Activated CD8-positive, alpha-beta memory T cell treated with anti-CD3 and anti-CD28 coated beads for 36 hours (primary cell): ENCODE data around the gene SRGAP2. TPM values are rescaled to one million over a fixed set of nuclear protein-coding genes. Genes with fewer than 3 reads are reported as not detected.
"Not testable (repeated sequence)": the region's sequence is repeated elsewhere in the genome, so short reads cannot be mapped to it uniquely, and the experiment has no call there.

Experiments
- CTCF ChIA-PET: fragments of 350-600 bp; sonication (Branson Sonifier 250); formaldehyde crosslinking; loops from one replicate; lab custom pipeline; 2021; ENCODE audit warnings: antibody characterized with exemption; lab: Charles Lee
- POLR2A ChIA-PET: fragments of 350-600 bp; sonication (Branson Sonifier 250); formaldehyde crosslinking; loops from one replicate; lab custom pipeline; 2021; ENCODE audit warnings: antibody characterized with exemption; lab: Charles Lee
- total RNA-seq, 2 experiments: library from RNA; stranded (reverse); gene quantifications; one replicate each; pipeline ENCODE4 v1.2.3, GENCODE V29; 2021

SRGAP2 gene
- total RNA-seq, 2 experiments from 2014 or later = 47.7 to 52.5 TPM

- CTCF ChIA-PET, POLR2A ChIA-PET: not testable (repeated sequence)
These were observed 794 bp downstream of the SRGAP2 start for GRCh38 chr1:206204159-206204511.

DNA sequence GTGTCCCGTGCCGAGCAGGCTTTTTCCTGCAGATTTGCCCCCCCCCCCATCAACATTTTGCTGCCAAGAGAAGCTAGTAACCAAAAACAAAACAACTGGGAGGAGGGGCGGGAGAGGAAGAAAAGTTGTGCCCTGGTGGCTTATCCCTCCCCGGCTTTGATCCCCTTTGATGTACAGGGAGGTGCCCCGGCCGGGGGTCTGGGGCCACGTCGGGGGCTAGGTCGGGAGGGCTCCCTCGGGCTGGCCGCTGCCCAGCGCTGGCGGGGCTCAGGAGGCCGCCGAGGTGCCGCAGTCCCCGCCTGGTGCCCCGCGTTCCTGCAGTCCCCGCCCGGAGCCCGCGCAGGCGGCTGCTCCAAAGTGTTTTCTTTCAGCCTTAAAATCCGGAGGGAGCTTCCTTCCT lies 1.5 kb downstream of the SRGAP2 start:
- POLR2A ChIA-PET = not testable (repeated sequence)

GRCh38 chr1:206205569-206205968 lies 2.2 kb downstream of the SRGAP2 start:
- CTCF ChIA-PET, POLR2A ChIA-PET: not testable (repeated sequence)

More for the DNA sequence above, 1.5 kb downstream of the SRGAP2 start:
- CTCF ChIA-PET = not testable (repeated sequence)

DNA sequence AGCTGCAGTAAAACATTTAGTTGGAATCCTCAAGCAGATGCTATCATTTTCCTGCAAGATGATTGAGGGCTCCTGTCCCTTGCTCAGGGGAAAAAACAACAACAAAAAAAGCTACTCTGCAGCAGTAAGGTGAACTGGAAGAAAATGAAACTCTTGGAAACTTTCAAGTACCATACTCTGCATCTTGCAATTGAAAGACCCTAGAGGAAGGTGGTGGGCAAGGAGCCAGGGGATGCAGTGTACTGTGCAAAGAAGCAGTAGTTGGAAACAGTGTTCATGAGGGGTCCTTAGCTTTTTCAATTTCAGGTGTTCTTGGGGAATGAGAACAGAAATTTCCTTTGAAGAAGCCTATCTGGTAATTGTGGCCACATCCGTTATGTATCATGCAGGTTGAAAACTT lies 7.5 kb downstream of the SRGAP2 start:
- CTCF ChIA-PET, POLR2A ChIA-PET: not testable (repeated sequence)

DNA sequence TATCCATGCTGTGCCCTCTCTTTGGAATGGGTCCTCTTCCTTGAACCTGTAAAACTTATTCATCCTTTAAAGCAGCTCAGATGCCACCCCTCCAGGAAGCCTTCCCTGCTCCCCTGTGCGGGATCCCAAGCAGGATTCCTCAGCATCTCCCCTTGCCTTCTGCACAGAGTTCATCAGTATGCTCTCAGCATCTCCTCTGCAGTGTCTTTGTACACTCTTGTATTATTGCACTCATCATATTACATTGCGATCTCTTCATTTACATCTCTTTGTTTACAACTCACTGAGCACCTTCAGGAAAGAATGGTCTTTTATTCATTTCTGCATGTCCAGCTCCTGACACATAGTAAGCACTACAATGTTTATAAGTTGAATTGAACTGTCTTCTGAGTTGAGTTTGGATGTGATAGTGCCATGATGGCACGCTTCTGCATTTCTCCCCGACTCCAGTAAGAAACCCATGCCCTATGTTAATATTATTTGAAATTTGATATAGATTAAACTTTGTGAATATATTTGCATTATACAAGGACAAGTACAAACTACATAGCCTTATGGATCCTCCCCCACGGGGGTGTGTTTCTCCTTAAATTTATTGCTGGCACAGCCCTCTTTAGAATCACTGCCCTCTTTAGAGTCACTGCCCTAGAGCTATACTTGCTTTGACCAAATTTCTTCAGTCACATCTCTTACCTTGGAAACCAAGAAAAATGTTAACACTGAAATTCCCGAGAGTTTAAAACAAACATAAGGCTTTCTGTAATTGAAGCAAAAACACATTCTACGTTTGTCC lies 12.5 kb downstream of the SRGAP2 start:
- CTCF ChIA-PET, POLR2A ChIA-PET: not testable (repeated sequence)

GRCh38 chr1:206218285-206218684 lies 14.9 kb downstream of the SRGAP2 start:
- POLR2A ChIA-PET, CTCF ChIA-PET: not testable (repeated sequence)

GRCh38 chr1:206218765-206219164 lies 15.4 kb downstream of the SRGAP2 start:
- POLR2A ChIA-PET, CTCF ChIA-PET: not testable (repeated sequence)

DNA sequence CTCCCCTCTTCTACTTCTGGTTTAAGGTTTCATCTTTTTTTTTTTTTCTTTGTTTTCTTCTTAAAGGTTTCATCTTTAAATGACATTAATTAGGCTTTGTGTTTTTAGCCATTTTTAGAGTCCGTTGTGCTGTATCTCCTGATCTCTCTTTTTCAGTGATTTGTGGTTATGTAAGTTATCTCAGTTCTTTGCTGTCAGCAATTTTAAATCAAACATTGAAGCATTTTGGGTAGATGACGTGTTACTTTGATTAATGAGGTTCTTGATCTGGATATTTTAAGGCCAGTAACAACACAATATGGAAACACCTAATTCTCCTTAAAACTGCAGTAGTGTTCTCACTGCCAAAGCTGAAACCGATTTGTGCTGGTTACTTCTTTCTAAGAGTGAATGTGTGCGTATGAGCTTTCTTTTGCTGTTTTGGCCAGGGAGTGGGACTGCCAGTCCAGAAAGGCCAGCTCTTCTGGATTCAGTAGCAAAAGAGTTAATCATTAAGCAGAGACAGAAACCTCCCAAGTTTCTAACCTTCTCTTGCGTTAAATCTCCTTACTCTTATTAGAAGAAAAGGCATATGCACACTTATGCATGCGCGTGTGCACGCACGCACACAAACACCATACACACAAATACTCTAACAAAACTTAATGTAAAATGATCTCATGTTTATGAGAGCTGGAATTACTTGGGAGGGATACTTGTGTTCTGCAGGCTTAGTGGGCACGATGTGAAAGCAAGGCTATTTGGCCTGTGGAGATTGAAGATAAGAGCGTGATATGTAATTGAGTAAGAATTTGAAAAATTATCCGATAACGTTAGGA lies 16.4 kb downstream of the SRGAP2 start:
- POLR2A ChIA-PET, CTCF ChIA-PET: not testable (repeated sequence)

DNA sequence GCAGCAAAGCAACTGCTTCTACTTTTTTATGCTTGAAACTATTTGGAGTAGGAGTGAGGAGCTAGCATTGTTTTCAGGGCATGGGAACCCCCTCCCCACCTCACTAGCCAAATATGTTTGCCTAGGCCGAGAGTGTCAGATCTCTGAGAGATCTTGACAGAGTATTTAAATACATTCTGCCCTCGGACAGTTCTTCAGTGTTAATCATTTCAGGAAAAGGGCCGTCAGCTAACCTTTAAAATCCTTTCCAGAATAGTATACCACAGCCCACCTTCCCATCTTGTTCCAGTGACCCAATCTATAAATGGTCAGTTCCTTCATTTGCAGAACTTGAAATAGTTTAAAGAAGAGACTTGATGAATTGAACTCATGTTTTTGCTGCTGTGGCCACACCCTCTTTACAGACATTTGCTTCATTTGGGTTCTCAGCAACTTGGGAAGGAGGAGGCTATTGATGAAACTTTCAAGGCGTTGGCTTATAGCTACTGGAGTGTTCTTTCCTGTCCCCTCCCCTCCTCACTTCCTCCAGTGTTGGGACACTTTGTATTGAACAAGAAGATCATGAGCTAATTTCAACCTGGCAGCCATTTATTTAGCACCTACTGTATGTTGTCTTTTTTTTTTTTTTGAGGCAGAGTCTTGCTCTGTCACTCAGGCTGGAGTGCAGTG lies 17.1 kb downstream of the SRGAP2 start:
- CTCF ChIA-PET = not testable (repeated sequence)

DNA sequence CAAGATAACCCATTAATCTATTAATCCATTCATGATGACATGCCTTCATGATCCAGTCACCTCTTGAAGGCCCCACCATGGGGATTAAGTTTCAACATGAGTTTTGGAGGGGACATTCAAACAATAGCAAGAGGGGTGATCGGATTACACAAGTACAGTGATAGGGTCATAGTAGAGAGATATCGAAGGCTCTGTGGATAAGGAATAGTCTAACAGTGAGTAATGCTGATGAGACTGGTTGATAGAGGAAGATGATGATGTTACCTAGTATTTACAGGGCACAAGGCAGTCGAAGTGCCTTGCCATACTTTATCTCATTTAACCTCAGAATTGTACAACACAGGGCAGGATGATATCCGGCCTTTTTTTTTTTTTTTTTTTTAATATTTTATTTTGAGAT lies 18.2 kb downstream of the SRGAP2 start:
- POLR2A ChIA-PET, CTCF ChIA-PET: not testable (repeated sequence)

More for the DNA sequence above, 17.1 kb downstream of the SRGAP2 start:
- POLR2A ChIA-PET = not testable (repeated sequence)

- CTCF ChIA-PET, POLR2A ChIA-PET: not testable (repeated sequence)
These were observed 20.9 kb downstream of the SRGAP2 start for GRCh38 chr1:206224190-206224776.

DNA sequence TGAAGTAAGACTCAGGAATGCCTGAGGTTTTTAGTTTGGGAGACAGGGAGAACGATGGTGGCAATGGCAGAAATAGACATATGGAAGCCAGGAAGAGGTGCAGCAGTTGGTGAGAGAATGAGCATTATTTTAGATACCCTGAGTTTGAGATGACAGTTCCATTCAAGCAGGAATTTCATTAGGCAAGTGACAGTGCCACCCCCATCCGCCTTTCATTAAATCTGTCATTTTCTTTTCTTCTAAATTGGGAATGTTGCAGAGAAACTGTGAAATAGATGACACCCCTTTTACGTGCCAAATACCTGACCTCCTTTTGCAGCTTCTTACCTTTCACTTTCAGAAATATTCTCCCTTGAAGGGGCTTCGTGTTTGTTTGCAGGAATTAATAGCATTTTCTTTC lies 22.0 kb downstream of the SRGAP2 start:
- CTCF ChIA-PET = not testable (repeated sequence)

GRCh38 chr1:206226886-206227285 lies 23.5 kb downstream of the SRGAP2 start:
- CTCF ChIA-PET, POLR2A ChIA-PET: not testable (repeated sequence)

More for the DNA sequence above, 22.0 kb downstream of the SRGAP2 start:
- POLR2A ChIA-PET = not testable (repeated sequence)

DNA sequence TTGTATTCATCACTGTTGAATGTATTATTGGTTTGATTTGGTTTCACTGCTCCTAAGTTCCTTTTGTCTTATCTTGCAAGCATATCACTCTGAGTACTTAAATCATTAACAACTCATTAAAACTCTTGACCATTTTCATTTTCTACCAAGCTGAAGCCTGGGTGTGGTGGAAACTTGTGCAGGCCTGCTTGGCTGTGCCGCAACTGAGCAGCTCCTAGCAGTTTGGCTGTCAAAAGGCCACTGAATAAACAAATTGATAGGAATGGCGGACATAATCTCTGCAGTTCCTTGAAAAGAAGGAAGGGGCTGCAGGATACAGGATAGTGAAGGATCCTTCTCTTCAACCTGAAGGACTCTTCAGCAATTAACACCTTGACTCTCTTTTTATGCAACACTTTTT lies 25.9 kb downstream of the SRGAP2 start:
- CTCF ChIA-PET, POLR2A ChIA-PET: not testable (repeated sequence)

GRCh38 chr1:206231989-206232388 lies 28.6 kb downstream of the SRGAP2 start:
- CTCF ChIA-PET, POLR2A ChIA-PET: not testable (repeated sequence)

GRCh38 chr1:206232970-206233645 lies 29.8 kb downstream of the SRGAP2 start:
- CTCF ChIA-PET, POLR2A ChIA-PET: not testable (repeated sequence)

- CTCF ChIA-PET, POLR2A ChIA-PET: not testable (repeated sequence)
These were observed 31.0 kb downstream of the SRGAP2 start for GRCh38 chr1:206234189-206234916.

GRCh38 chr1:206235190-206235589 lies 31.8 kb downstream of the SRGAP2 start:
- POLR2A ChIA-PET, CTCF ChIA-PET: not testable (repeated sequence)

DNA sequence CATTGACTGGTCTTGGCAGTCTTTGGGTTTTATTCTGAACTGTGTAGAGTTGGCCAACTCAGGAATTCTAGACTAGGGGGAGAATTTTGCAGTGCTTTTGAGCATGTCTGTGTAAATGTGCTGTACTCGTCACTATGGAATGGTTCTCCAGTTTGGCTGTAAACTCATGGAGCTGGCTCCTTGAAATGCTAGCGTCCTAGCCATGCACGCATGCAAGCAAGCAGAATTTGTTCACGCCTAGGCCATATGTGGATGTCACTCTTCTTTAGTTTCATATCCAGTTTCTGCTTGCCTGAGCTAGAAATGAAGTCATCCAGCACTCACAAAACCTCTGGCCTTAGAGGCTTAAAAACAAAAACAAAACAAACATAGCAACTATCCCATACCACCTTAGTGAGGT lies 36.9 kb downstream of the SRGAP2 start:
- CTCF ChIA-PET = not testable (repeated sequence)

More for the DNA sequence above, 36.9 kb downstream of the SRGAP2 start:
- POLR2A ChIA-PET = not testable (repeated sequence)
